ENCODE results near the gene CCDC6. TPM values are rescaled to one million over a fixed set of nuclear protein-coding genes. Genes with fewer than 3 reads are reported as not detected.

The CCDC6 gene
- total and polyA plus RNA-seq, 9 of the 15 experiments (the other 6 are each of a cell fraction or from before 2014, with no cell fraction given), result 10.4 to 41.0 (median 20.9) TPM

DNA sequence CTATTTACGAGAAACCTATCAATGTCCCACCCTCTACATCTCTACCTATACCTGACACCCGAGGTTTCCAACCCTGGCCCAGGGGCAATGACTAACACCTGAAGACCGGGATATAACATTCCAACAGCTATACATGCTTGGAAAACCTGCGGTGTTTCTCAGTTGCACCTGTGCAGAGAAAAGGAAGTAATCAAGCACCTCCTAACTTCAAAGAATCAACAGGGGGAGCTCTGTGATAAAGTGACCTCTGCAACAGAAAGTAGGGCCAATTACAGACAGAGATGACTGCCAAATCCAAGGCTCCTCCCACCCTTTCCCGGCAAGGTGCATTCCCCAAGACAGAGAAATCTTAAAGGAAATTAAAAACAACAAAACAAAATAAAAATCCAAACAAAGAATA lies 41.3 kb downstream of the CCDC6 start (continued):
- TF ChIP-seq, protein P1, sequence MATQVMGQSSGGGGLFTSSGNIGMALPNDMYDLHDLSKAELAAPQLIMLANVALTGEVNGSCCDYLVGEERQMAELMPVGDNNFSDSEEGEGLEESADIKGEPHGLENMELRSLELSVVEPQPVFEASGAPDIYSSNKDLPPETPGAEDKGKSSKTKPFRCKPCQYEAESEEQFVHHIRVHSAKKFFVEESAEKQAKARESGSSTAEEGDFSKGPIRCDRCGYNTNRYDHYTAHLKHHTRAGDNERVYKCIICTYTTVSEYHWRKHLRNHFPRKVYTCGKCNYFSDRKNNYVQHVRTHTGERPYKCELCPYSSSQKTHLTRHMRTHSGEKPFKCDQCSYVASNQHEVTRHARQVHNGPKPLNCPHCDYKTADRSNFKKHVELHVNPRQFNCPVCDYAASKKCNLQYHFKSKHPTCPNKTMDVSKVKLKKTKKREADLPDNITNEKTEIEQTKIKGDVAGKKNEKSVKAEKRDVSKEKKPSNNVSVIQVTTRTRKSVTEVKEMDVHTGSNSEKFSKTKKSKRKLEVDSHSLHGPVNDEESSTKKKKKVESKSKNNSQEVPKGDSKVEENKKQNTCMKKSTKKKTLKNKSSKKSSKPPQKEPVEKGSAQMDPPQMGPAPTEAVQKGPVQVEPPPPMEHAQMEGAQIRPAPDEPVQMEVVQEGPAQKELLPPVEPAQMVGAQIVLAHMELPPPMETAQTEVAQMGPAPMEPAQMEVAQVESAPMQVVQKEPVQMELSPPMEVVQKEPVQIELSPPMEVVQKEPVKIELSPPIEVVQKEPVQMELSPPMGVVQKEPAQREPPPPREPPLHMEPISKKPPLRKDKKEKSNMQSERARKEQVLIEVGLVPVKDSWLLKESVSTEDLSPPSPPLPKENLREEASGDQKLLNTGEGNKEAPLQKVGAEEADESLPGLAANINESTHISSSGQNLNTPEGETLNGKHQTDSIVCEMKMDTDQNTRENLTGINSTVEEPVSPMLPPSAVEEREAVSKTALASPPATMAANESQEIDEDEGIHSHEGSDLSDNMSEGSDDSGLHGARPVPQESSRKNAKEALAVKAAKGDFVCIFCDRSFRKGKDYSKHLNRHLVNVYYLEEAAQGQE (IDR thresholded peaks at IDR 0.05; ENCODE audit: borderline replicate concordance), result peak; percentile 68; the same call in 1 of the 2 replicates
- TF ChIP-seq, protein P1 (CRISPR knock-in tag; IDR thresholded peaks at IDR 0.05; ENCODE audit: low read depth), result no peak
- TF ChIP-seq CC2D1A (IDR thresholded peaks at IDR 0.05) (0 out of 2 replicates have a peak, but pooled peaks have one; percentile 29), SMC3 (conservative IDR thresholded peaks at IDR 0.05; ENCODE audit: insufficient read depth, low read depth, low read length) (peak; percentile 50; the same call in 1 of the 2 replicates)
- TF ChIP-seq, protein P2, sequence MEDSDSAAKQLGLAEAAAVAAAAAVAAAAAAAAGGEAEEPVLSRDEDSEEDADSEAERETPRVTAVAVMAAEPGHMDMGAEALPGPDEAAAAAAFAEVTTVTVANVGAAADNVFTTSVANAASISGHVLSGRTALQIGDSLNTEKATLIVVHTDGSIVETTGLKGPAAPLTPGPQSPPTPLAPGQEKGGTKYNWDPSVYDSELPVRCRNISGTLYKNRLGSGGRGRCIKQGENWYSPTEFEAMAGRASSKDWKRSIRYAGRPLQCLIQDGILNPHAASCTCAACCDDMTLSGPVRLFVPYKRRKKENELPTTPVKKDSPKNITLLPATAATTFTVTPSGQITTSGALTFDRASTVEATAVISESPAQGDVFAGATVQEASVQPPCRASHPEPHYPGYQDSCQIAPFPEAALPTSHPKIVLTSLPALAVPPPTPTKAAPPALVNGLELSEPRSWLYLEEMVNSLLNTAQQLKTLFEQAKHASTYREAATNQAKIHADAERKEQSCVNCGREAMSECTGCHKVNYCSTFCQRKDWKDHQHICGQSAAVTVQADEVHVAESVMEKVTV (CRISPR knock-in tag; IDR thresholded peaks at IDR 0.05), result peak; percentile 62
